Adrenal gland (tissue), 5 donors: ENCODE measurements around the gene BCL2L14.

Experiments
- POLR2A ChIP-seq, 2 donors: fragments of 450-650 bp; IDR thresholded peaks; one replicate each; pipeline ENCODE4 v1.6.1; 2017; ENCODE audit warnings: antibody characterized with exemption in 2 of 2, mild to moderate bottlenecking in 2 of 2, moderate library complexity in 1 of 2
- TF ChIP-seq, protein P1 (sequence below), 6 experiments: fragments of 450-650 bp in 4 of 6; fragments of 200-600 bp in 2 of 6; sonication (generic) in 1 of 6; IDR thresholded peaks; 1 replicate in 5 of 6; 2 replicates in 1 of 6; pipeline versions ENCODE4 v1.5.1 to v1.8.0; 2016 to 2021; ENCODE audit warnings: antibody characterized with exemption in 6 of 6, mild to moderate bottlenecking in 2 of 6, moderate library complexity in 1 of 6
- donor health status: DM: no; HTN: no; CAD: no.

GRCh38 chr12:12133259-12133658, 62.5 kb downstream of the BCL2L14 start:
- TF ChIP-seq POLR2A (IDR thresholded peaks at IDR 0.05) = no peak
- TF ChIP-seq, protein P1, sequence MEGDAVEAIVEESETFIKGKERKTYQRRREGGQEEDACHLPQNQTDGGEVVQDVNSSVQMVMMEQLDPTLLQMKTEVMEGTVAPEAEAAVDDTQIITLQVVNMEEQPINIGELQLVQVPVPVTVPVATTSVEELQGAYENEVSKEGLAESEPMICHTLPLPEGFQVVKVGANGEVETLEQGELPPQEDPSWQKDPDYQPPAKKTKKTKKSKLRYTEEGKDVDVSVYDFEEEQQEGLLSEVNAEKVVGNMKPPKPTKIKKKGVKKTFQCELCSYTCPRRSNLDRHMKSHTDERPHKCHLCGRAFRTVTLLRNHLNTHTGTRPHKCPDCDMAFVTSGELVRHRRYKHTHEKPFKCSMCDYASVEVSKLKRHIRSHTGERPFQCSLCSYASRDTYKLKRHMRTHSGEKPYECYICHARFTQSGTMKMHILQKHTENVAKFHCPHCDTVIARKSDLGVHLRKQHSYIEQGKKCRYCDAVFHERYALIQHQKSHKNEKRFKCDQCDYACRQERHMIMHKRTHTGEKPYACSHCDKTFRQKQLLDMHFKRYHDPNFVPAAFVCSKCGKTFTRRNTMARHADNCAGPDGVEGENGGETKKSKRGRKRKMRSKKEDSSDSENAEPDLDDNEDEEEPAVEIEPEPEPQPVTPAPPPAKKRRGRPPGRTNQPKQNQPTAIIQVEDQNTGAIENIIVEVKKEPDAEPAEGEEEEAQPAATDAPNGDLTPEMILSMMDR (IDR thresholded peaks at IDR 0.05) = no peak
